Amniotic epithelial cell (primary cell): ENCODE measurements around the gene CIZ1.

Source experiments
- DNase-seq: peaks from one replicate; pipeline ENCODE4 v3.0.0-alpha.2; 2010; ENCODE audit warnings: low read depth

Gene CIZ1

DNA sequence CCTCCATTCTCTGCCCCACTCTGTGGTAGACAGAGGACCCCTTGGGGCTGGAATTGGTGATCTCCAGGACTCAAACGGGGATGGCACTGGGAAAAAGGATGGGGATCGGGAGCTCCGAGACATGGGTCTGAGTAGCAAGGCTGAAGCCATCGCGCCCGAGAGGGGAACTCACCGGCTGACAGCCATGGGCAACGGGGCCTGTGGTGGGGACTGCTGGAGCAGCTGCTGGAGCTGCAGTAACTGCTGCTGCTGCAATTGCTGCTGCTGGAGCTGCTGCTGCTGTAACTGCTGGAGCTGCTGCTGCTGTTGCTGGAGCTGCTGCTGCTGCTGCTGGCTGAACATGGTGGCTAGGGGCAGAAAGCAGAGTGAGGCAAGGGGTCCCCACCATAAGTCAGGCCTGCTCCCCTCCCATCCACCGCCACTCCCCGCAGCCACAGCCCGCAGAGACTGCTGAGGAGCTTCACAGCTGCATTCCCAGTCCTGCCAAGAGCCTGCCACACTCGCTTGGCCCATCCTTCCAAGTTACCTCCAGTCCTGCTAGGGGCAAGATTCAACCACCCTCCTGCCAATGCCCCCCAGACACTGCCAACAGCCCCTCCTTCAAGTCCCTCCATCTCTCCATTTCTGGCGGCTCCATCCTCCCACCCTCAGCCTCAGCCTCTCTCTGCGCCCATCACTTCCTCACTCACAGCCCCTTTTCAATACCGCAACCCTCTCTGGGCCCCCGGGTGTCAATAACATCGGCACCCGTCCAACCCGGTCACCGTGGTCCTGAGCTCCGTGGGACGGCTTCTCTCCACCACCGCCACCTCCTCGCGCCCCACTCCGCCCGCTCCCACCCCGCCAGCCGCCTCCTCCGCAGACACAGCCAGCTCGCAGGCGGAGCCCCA is 611 bp downstream of the CIZ1 start:
- DNase-seq: no peak

DNA sequence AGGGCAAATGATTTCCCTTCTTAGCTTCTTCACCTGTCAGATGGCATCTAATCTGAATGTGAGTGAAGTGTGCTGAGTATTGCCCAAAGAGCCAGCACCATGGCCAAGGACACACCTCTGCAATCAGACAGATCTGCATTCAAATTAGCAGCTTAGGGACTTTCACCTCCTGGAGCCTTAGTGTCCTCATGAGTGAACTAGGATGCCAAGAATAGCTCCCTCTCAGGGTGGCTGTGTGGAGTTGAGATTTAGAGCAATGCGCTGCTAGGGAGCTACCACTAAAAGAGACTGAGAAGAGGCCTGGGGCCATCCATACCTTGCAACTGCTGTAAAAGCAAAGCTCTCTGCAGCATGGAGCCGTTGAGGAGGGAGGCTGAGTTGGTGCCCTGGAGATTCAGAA is 1.4 kb downstream of the CIZ1 start:
- DNase-seq: no peak

DNA sequence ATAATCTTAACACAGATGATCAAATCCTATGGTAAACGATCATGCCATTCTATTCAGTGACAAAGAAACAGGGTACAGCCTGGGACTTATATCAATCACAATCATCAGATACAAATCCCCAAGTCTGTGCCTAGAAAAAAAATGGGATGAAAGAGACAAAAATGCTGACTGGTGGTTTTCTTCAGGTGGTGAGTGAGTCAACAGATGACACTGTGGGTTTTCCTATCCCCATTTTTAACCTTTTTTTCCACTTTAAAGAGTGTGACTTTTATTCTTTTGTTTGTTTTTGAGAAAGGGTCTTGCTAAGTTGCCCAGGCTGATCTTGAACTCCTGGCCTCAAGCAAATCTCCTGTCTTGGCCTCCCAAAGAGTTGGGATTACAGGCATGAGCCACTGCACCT is 3.2 kb downstream of the CIZ1 start:
- no peak for DNase-seq

DNA sequence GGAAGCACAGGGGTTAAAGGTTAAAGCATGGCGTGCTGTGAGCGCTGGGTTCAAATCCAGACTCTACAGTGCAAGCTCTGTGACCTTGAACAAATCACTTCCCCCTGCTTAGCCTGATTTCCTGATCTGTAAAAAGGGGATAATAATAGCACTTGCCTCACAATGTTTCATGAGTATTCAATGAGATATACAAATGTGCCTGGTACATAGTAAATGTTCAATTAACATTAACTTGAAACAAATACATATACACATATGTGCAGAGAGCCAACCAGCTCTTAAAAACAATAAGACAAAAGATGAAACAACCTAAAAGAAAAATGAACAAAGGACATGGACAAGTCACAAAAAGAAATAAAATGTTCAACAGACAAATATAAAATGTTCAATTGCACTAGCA is 4.0 kb downstream of the CIZ1 start:
- DNase-seq: no peak

DNA sequence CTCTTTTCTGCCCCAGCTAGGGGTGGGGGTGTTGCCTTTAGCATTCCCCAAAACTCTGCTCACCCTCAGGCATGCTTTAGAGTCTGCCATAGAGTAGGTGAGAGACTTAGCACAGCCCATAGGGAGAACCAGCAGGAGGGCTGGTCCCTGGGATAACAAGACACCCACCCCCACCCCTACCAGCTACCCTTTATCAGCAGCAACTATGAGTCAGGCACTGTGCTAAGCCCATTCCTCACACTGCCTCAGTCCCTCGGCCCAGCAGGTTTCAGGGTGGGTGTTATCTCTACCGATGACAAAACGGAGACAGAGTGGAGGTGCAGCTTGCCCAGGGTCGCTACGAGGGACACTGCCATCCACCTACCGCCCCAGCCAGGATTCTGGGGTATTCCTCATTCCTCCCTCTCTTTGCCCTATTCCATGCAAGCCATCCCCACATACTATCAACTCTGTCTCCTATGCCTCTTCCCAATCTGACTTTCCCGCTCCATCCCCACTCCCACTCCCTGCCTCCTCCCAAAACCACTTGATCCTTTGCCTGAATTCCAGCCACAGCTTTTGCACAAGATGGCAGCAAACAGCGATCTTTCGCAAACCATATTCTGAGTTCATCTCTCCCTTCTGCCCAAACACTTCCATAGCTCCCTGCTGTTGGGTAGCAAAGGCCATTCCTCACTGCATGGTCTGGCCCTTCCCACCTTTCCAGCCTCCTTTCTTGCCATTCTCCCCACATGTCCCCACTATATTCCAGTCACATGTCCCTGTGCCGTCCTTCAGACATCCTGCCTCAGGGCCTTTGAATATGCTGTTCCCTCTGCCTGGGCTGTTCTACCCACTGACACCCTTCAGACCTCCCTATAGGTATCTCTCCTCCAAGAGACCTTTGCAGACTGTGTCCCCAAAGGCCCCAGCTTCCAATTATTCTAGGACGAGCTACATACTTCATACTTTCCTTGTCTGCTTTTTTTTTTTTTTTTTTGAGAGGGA is 5.1 kb downstream of the CIZ1 start:
- no peak for DNase-seq

DNA sequence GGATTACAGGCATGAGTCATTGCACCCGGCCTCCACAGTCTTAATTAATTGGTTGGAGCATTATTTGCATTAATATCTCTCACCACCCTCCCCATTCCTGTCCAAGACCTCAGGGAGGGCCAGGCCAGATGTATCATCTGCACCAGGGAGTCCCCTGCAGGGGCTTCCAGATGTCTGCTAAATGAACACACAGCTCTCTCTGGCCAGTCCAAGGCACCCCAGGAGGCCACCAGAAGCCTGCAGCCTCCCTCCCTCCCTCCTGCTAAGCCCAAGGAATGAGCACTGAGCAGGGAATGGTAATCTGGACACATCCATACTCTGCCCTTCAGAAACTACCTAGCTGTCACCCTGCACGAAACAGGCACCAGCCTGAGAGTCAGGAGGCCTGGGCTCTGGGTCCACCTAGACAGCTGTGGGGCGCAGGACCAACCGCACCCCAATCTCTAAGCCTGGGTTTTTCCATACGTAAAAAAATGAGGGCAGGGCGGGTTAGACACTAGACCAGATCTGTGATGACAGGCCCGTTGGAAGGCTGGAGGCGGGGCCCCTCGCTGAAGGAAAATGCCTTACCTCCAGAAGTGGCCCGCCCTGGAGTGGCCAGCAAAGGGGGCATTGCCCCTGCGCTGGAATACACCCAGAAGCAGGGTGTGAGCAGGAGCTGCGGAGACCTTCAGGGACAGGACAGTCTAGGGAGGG is 8.3 kb downstream of the CIZ1 start:
- DNase-seq: no peak

DNA sequence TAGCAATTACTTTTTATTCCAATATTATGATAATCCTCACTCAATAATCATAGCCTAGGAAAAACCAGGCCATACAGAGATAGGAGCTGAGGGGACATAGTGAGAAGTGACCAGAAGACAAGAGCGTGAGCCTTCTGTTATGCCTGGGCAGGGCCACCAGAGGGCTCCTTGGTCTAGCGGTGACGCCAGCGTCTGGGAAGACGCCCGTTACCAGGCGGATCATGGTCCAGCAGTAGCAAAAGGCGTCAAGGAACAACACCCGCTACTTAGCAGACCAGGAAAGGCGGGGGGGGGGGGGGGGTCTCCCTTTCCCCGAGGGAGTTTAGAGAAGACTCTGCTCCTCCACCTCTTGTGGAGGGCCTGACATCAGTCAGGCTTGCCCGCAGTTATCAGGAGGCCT is 9.9 kb downstream of the CIZ1 start:
- DNase-seq: peak; percentile 35

DNA sequence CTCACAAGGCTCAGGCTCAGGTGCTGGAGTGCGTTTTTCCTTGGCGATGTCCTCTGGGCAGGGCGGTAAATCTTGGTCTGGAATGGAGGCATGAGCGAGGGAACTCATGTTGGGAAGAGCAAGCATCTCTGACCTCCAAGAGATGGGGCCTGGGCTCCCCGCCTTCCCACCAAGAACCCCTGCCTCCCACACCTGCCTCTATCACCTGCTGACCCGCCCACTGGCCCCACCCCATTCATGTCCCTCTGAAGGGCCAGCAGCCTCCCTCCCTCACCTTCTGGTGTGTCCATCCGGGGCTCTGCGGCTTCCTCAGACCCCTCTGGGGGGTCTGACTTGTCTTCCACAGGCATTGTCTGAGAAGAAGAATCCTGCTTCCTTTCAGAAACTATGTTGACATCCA is 10.9 kb downstream of the CIZ1 start:
- DNase-seq: no peak

DNA sequence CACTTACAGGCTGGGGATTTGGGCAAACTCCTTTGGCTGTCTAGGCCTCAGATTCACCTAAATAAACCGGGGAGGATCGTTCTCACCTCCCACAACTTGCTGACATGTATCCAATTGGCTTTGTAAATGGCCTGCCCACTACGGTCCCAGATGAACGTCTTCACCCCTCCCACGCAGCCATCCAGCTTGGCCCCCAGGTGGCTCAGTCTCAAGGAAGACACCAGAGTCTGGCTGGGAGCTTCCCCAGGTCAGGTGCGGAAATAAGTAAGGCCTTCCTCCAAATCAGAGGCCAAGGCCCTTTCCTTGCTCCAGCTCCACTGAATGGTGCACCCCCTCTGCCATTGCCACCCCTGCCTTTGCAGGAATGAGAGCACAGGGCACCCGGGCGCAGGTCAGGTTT is 11.4 kb downstream of the CIZ1 start:
- no peak for DNase-seq

DNA sequence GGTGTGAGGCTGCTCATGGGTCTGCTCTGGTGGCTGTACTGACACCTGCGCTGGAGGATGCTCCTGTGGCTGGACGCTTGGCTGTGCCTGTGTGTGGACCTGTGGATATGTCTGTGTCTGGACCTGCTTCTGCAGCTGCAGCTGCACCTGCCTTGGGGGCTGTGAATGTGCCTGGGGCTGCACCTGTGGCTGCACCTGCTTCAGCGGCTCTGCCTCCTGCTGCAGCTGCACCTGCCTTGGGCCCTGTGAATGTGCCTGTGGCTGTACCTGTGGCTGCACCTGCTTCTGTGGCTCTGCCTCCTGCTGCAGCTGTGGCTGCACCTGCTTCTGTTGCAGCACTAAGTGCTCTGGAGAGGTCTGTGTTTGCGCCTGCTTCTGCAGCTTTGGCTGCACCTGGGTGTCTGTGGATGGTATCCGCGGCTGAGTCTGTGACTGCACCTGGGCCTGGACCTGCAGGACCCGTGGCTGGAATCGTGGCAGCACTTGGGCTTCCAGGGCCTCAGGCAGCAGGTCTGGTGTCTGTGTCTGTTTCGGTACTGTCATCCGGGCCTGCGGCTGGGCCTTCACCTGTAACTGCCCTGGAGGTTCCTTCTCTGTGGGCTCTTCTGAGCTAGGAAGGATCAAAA is 12.5 kb downstream of the CIZ1 start:
- DNase-seq: no peak

DNA sequence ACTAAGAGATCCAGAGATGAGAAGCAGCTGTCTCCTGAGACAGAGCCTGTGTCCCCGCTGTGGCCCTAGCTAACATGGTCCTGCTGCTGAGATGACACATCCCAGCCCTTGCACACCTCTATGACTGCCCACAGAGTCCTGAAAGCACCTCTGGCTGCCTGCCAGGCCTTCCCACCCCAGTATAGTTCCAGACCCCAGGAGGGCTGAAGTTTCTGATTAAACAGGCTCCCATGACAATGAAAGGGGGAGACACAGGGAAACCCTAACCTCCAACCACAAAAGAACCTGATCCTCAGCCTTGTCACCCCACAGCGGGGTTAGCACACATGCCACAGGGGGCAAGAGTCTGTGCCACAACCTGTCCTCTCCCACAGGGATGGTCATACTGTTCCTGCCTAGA is 15.6 kb downstream of the CIZ1 start:
- no peak for DNase-seq

DNA sequence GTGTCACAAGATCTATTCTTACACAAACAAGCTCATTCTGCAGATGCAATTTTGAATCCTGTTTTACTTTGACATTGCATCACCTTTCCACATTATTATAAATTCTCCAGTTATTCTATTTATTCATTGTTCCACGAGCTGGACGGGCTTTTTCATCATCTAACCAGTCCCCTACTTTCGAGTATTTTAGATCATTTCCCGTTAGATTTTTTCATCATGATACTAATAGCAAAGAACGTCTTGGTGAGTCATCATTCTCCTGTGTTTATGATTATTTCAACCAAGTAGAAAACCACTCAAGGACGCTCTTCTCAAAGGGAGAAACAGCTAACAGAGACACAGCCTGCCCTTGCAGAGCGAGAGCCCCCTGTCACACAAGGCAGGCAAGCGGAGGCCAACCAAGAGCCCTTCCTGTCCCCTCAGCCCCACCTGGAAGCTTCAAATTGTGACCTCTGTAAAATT is 16.2 kb downstream of the CIZ1 start:
- peak; percentile 90 for DNase-seq

DNA sequence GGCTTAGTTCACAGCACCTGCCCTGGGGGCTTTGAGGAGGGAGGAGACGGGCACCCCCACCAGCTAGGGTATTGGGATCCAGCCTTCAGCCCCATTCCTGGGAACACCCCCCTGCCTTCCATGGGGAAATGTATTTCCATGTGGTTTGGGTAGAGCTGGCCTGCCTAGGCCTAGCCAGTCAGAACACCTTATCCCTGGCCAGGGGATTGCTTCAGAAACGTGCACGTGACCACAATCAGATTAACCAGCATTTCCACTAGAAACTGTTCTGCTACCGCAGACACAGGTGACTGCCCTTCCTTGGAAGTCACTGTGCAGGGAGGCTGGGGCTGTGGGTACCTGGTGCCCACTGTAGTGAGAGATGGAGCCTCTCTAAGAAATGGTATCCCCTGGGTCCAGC is 17.3 kb downstream of the CIZ1 start:
- DNase-seq: peak; percentile 58

DNA sequence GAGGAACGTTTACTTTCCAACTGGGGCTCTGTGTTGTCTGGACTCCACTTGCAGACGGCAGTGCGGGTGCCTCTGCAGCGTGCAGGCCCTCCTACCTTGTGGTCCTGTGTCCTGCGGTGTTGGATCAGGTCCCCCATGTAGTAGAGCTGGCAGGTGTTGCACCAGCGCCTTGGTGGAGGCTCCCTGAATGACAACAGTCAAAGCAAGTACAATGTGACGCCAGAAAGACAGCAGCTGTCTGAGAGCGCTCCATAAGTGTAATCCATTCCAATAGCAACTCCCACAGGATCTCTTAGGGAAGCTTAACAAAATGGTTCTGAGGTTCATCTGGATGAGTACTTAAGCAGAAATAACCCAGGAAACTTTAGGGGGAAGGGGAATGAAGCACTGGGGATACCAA is 21.4 kb downstream of the CIZ1 start:
- DNase-seq: no peak

DNA sequence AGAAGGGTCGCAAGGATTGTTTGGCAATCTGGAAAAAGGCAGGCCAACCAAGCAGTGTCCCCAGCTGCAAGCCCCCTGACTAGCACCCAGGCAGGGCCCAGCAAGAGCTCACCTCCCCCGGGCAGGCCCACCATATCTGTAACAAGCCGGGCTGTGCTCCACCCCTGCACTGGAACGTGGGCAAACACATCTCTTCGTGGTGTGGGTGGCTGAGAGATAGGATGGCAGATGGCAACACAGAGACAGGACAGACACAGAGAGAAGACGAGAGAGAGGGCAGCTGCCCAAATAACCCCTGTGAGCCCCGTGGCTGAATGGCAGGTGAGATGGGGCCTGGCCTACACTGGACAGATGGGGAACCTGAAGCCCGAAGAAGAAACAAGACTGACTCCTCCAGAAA is 21.9 kb downstream of the CIZ1 start:
- DNase-seq: no peak

DNA sequence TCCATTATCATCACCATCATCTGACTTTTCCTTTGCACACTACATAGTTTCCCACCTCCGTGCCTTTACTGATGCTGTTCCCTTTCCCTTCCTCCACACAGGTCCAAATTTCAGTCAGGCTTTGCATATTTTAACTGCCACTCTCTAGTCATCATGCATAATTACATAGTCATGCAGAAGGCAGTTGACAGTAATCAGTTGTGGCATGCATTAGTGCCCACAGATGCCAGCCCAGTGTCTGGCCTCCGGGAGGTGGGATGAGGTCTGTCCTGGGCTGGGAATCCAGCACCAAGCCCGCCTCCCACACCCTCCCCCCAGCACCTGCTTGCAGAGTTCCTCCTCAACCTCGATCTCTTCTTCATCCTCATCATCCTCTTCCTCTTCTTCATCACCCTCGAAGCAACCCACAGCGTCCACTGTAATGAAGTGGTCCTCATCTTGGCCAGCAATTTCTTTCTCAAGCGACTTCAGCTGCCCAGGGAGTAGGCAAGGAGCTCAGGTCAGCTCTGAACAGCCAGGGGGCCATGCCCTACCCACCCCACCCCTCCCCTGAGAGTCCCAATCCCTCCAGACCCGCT is 22.6 kb downstream of the CIZ1 start:
- DNase-seq: no peak

DNA sequence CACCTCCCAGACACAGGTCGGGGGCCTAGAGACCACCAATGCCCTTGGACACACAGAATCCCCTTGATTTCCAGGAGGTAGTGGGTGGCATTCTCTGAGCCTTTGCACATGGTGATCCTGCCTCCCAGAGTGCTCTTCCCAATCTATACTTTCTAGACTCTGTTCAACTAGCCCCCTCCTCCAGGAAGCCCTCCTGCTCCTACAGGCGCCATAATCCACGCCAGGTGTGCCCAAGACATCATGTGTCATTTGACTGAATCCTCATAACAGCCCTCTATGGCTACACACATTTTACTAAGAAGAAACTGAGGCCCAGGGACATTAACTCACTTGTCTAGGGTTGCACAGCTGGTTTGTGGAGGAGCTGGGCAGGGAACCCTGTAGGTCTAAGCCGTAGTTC is 24.2 kb downstream of the CIZ1 start:
- no peak for DNase-seq

DNA sequence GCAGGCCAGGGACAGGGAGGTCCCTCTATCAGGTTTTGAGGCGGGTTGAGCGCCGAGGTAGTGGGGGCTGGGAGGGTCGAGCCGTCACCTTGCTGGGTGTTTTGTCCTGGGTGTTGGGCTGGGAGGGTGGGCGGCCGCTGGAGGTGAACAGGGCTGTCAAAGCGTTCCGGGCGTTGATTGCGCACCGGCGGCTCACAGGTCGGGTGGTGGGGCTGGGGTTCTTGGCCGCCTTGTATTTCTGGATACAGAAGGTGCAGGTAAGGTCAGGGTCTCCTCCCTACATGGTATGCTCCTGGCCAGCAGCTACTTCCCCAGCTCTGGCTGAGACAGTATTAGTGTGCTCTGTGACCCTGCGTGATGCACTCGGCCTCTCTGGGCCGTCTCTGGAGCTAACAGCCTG is 25.2 kb downstream of the CIZ1 start:
- no peak for DNase-seq

DNA sequence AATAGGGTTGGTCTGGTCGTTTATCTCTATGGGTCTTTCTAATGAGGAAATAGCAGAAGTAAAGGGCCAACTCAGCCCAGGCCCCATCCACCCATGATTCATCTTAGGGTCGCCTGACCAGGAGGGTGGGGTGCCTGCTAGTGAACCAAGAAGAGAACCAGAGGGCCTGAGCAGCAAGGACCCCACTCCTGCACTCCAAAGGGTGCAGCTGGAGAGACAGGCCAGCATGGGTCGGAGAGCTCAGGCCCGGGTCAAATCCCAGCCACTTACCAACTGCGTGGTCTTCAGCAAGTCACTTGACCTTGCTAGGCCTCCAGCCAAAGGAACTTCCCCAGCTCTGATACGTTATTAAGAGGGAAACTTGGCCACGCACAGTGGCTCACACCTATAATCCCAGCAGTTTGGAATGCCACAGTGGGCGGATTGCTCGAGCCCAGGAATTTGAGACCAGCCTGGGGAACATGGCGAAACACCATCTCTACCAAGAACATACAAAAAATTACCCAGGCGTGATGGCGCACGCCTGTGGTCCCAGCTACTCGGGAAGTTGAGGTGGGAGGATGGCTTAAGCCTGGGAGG is 27.0 kb downstream of the CIZ1 start:
- DNase-seq: peak; percentile 43

DNA sequence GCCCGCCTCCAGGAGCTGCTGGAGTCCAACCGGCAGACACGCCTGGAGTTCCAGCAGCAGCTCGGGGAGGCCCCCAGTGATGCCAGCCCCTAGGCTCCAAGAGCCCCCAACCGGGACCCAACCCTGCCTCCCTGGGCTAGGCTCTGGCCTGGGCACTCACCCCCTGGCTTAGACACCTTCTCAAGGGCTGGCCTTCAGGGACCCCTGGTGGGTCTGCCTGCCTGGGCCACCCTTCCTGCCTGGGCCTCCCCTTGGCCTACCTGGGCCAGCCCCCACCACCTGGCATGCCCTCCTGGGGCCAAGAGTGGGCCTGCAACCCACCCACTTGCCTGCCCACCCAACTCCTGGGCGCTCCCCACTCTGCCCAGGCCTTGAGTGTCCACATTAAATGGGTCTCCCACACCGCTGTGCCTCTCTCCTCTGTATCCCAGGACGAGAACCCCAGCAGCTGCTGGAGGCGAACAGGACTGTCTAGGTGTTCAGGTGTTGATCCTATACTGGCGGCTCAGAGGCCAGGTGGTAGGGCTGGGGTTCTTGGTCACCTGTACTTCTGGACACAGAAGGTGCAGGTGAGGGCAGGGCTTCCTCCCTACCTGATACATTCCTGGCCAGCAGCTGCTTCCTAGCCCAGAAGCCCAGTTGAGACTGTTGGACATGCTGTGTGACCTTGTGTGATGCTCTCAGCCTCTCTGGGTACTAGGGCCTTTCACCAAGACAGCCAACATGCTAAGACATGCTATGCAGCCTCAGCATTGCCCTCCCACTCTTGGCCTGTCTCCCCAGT is 27.7 kb downstream of the CIZ1 start:
- DNase-seq: no peak
